ENCODE results near the gene OR8G5.
"Not testable (repeated sequence)": the region's sequence is repeated elsewhere in the genome, so short reads cannot be mapped to it uniquely, and the experiment has no call there.

OR8G5 gene, protein sequence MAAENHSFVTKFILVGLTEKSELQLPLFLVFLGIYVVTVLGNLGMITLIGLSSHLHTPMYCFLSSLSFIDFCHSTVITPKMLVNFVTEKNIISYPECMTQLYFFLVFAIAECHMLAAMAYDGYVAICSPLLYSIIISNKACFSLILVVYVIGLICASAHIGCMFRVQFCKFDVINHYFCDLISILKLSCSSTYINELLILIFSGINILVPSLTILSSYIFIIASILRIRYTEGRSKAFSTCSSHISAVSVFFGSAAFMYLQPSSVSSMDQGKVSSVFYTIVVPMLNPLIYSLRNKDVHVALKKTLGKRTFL

DNA sequence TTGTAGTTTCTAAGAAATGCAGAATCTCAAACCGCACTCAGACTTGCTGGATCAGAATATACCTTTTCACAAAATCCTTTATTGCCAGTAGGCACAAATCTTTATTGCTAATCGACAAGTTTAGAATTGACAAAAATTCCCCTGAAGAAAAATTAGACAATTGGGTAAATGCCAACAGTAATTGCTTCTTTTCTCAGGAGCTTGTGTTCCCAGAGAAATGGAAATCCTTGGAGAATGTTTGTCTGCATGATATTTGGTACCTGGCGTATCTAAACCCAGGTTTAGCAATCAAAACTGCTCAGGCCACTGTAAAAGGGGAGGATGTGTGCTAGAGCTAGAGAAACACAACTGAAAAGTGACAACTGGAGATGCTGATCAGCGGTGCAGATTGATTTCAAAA lies at the start of gene OR8G5:
Gene OR8G5 (plus strand): TSS at position 301 of the 400 bp plus-strand sequence. CDS start 8,556 bp downstream, outside the sequence.
- no peak for DNase-seq

DNA sequence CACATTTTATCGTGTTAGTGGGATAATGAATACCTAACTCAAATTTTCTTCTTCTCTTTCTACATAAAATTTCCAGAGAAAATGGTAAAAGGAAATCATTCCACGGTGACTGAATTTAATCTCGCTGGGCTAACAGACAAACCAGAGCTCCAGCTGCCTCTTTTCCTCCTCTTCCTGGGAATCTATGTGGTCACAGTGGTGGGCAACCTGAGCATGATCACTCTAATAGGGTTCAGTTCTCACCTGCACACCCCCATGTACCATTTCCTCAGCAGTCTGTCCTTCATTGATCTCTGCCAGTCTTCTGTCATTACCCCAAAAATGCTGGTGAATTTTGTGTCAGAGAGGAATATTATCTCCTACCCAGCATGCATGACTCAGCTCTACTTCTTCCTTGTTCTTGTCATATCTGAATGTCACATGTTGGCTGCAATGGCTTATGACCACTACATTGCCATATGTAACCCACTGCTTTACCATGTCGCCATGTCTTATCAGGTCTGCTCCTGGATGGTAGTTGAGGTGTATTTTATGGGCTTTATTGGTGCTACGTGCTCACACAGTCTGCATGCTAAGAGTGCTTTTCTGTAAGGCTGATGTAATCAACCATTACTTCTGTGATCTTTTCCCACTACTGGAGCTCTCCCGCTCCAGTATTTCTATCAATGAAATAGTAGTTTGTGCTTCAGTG lies 48.9 kb upstream of the OR8G5 start:
- DNase-seq, result no peak

DNA sequence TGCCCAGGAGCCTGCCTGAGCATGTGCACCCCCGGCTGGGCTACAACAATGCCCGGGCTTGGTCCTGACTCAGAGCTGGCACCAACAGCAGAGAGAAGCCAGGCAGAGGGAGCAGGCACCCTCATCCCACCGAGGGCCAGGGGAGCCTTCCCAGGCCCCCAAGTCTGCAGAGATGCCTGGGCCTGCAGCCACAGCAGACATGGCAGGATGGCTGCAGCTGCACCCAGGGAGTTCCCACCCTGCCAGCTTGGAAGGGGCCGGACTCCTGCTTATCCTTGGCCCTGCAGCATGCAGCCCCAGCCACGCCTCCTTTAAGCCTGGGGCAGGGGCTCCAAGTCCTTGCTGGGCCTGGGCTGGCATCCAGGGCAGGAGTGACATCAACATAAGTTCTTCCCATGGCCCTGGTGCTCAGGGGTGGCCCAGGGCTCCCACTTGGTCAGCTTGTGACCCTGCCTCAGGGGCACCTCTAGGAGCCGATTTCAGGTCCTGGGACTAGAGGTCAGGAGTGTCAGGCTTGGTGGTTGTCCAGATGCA lies 46.3 kb upstream of the OR8G5 start:
- DNase-seq, result no peak

DNA sequence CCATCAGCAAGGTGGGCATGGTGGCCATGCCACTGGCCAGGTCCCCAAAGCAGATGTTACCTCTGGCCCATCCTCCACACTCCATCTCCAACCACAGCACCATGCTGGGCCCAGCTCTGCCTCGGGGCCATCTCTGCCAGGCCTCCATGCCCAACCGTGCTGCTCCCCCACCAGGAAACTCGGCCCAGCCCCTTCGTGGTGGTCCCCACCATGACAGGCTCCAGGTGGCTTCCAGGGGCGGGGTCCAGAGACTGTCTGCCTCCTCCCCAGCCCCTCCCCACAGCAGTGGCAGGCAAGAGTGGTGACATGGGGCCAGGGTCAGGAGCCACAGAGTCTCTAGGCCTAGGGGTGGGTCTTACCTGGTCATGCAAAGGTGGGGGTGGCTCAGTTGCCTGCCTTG lies 45.8 kb upstream of the OR8G5 start:
- DNase-seq, result no peak

DNA sequence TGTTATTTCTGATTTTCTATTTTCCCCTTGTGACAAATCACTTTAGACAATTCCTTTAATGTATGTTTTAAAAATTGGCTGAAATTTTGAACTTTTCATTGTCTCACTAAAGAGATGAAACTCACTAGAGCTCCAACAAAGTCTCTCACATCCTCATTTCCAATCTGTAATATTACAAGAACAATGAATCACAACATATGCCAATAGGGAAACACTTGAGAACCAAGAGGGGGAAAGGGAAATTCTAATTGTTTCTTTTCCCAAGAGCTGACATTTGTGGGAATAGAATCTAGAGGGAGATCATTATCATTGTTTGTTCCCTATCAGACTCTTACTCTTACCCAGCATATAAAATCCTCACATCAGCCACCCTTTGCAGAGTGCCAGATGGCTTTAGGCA lies 44.9 kb upstream of the OR8G5 start:
- DNase-seq, result no peak

DNA sequence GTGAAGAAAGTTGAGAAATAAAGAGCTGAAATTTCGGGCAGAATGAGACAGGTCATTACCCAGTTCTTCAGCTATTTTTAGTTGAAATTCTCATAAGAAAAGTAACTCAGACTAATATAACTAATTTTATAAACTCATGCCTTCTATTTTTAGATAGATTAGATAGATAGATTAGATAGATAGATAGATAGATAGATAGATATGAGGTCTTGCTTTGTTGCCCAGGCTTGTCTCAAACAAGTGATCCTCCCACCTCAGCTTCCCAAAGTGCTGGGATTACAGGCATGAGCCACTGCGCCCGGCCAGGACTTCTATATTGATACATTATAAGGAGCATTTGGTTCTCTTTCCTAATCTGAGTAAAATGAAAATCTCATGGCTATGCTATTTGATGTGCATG lies 42.1 kb upstream of the OR8G5 start:
- no peak for DNase-seq

DNA sequence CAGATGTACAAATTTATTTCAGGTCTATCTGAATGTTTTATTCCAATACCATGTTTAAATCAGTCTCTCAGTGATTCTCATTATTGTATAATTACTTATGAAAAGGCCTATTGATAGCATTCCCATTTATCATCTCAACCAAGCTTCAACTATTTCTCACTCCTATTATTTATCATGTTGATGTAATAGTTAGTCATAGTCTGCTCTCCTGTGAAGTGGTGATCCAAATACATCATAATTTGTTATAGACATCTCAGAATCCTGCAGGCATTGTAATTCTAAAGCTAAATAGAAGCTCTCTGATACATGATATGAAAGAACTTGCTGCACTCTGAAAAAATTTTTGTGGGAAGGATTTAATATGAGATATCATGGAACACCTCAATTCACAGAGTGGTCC lies 37.0 kb upstream of the OR8G5 start:
- DNase-seq, result no peak

DNA sequence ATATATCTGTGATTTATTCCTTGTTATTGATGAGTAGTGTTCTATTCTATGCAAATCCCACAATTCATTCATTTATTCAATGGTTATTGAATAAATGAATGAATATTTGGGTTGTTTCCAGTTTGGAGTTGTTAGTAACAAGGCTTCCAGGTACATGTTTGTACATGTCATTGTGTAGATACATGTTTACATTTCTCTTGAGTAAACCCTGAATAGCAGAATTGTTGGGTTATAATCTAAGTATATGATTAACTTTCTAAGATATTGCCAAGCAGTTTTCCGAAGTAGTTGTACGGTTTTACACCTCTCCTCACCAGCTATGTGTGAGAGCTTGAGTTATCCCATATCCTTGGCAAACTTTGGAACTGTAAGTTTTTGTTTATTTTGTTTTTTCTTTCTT lies 33.8 kb upstream of the OR8G5 start:
- DNase-seq, result no peak

DNA sequence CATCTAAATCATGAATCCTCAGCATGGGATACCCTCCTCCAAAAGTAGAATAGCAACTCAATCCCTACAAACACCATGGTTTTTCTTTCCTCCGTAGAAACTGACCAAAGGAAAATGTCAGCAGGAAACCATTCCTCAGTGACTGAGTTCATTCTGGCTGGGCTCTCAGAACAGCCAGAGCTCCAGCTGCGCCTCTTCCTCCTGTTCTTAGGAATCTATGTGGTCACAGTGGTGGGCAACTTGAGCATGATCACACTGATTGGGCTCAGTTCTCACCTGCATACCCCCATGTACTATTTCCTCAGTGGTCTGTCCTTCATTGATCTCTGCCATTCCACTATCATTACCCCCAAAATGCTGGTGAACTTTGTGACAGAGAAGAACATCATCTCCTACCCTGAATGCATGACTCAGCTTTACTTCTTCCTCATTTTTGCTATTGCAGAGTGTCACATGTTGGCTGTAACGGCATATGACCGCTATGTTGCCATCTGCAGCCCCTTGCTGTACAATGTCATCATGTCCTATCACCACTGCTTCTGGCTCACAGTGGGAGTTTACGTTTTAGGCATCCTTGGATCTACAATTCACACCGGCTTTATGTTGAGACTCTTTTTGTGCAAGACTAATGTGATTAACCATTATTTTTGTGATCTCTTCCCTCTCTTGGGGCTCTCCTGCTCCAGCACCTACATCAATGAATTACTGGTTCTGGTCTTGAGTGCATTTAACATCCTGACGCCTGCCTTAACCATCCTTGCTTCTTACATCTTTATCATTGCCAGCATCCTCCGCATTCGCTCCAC lies 31.4 kb upstream of the OR8G5 start:
- DNase-seq, result not testable (repeated sequence)

DNA sequence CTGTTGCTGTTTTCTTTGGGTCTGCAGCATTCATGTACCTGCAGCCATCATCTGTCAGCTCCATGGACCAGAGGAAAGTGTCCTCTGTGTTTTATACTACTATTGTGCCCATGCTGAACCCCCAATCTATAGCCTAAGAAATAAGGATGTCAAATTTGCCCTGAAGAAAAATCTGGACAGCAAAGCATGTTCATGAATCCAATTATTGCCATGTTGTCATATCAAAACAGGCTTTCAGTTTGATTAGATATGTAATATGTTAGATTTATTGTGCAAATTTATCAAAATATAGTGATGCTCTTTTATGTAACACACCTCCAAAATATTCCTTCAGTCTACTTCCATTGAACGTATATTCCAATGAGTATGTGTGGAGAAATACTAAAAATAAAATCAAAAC lies 30.7 kb upstream of the OR8G5 start:
- DNase-seq, result no peak

DNA sequence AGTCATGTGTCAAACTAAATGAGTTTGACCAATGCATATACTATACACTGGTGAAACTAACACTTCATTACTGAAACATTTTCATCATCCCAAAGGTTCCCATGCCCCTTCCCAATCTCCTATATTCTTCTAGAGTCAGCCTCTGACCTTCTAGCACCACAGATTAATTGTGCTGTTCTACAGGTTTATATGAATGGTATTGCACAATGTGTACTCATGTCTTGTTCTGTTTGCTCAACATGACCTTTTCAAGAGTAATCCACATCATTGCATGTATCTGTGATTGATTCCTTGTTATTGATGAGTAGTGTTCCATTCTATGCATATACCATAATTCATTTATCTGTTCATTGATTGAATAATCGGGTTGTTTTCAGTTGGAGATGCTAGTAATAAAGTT lies 22.8 kb upstream of the OR8G5 start:
- DNase-seq, result no peak

DNA sequence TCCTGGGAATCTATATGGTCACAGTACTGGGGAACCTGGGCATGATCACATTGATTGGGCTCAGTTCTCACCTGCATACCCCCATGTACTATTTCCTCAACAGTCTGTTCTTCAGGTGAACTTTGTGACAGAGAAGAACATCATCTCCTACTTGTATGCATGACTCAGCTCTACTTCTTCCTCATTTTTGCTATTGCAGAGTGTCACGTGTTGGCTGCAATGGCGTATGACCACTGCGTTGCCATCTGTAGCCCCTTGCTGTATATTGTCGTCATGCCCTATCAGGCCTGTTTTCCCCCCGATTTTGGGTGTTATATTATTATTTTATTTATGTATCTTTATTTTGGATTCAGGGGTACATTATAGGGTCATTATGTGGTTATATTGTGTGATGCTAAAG lies 17.7 kb upstream of the OR8G5 start:
- no peak for DNase-seq

DNA sequence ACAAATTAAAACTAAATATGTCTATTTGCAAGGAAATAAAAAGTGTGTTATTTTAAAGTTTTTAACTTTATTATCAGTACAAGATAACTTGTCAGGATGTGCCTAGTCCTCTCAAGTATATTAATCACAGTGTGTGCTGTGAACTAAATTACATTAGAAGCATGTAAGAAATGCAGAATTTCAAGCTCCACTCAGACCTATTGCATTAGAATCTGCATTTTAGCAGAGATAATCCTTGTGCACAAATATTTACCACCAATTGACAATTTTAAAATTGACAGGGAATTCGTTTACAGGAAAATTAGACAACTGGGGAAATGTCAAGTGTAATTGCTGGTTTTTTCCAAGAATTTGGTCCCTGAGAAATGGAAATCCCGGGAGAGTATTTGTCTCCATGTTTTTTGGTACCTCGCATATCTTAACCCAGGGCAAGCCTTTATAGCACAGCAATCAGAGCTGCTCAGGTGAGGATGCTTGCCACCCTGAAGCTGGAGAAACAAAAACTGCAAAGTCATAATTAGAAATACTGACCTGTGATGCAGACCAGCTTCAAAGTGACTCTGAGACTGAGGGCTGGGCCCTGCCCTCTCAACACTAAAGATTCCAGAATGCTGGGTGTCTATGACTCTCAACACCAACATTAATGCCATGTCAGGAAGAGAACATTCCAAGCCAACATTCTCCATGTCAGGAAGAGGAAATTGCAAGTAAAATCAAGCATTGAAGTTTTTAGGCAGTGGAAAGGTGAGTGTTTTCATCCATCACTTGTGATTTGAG lies 15.4 kb upstream of the OR8G5 start, which contains the start of gene OR8G1:
Gene OR8G1 (plus strand): TSS at position 475 of the 777 bp plus-strand sequence. CDS start 8,581 bp downstream, outside the sequence.
- no peak for DNase-seq

DNA sequence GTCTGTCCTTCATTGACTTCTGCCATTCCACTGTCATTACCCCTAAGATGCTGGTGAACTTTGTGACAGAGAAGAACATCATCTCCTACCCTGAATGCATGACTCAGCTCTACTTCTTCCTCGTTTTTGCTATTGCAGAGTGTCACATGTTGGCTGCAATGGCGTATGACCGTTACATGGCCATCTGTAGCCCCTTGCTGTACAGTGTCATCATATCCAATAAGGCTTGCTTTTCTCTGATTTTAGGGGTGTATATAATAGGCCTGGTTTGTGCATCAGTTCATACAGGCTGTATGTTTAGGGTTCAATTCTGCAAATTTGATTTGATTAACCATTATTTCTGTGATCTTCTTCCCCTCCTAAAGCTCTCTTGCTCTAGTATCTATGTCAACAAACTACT lies 6.3 kb upstream of the OR8G5 start:
- DNase-seq, result not testable (repeated sequence)

DNA sequence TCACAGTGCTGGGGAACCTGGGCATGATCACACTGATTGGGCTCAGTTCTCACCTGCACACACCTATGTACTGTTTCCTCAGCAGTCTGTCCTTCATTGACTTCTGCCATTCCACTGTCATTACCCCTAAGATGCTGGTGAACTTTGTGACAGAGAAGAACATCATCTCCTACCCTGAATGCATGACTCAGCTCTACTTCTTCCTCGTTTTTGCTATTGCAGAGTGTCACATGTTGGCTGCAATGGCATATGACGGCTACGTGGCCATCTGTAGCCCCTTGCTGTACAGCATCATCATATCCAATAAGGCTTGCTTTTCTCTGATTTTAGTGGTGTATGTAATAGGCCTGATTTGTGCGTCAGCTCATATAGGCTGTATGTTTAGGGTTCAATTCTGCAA lies 8.9 kb downstream of the OR8G5 start:
- DNase-seq, result not testable (repeated sequence)

DNA sequence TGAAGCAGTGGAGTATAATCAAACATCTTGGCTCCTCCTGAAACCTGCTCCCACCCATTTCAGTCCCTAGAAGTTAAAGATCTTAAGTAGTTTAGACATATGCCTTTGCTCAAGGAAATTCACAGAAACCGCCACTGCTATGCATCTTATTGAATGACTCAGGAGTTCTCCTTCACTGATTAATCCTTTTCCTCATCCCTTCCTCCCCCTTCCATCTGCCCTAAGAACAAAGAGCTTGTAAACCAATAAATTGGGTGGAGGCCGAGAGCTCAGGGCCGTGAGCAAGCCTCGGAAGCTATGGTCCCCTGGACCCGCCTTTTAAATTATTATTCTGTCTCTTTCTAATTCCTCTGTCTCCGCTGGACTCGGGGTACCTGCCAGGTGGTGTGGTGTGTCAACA lies 14.7 kb downstream of the OR8G5 start:
- not testable (repeated sequence) for DNase-seq

DNA sequence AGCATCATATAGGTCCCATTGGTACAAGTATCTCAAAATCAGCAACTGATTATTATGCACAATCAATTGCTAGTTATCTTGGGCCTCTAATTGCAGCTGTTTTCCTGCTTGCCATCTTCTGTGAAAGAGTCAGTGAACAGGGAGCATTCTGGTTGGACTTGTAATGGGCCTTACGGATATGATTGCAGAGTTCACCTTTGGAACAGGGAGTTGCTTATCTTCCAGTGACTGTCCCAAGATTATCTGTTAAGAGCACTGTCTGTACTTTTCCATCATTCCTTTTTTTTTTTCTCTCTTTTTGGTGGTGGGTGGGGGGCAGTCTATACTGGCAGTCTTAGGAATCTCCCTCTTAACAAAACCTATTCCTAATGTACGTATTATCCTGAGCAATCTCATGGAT lies 17.8 kb downstream of the OR8G5 start:
- DNase-seq, result no peak

DNA sequence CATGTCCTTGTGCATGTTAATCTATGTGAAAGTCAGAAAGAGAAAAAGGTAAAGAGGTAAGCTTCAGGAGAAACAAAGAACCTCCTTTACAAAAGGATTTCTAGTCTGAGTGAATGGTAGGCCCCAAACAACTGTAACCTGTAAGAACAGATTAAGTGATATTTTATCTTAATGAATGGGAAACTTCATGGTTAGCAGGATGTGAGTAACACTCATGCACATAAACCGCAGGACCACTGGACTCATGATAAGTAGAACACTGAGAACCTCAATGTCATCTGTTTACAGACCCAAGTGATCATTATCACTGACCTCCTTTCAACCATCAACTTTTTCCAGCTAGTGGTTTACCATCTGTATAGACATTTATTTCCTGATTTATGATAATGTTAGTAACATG lies 19.9 kb downstream of the OR8G5 start:
- no peak for DNase-seq

DNA sequence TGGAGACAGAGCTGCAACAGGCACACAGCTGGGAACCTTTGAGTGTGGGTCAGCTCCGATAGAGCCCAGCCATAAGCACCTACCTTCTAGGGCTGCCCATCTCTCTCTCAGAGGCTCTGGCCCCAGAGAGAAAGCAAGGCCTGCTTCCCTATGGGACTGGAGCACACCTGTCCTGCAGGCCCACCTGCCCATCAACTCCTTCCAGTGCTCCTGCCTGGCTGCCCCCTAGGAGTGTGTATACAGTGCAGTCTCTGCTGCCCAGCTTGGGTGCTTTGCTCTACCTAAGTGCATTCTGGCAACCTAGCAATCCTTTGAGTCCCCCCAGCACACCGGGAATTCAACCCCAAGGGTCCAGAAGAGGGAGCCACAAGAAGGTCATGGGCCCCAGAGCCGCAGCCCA lies 21.0 kb downstream of the OR8G5 start:
- DNase-seq, result no peak

DNA sequence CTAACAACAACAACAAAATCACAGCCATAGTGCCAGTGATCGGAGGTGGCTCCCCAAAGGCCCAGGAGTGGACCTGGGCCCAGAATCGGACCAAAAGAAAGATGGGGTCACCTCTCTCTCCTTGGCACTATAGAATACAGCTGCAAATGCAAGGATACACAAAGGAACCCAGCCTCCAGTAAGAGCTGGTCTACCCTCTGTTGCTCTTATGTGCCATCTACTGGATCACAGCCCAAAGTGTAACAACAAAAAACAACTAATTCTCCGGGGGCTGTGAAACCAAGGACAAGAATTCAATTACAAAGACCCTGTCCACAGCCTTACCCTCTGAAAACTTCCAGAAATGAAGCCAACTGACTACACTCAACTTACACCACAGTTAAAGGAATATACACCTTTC lies 21.6 kb downstream of the OR8G5 start:
- DNase-seq, result no peak

DNA sequence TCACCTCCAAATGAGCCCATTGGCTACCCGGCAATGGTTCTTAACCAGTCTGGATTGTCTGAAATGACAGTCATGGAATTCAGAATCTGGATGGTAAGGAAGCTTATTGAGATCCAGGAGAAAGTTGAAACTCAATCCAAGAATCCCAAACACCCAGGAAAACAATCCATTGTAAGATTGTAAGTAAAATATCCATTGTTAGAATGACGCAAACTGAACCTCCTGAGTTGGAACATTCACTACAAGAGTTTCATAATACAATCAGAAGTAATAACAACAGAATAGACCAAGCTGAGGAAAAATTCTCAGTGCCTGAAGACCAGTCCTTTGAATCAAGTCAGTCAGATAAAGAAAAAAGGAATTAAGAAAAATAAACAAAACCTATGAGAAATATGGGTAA lies 22.1 kb downstream of the OR8G5 start:
- no peak for DNase-seq

DNA sequence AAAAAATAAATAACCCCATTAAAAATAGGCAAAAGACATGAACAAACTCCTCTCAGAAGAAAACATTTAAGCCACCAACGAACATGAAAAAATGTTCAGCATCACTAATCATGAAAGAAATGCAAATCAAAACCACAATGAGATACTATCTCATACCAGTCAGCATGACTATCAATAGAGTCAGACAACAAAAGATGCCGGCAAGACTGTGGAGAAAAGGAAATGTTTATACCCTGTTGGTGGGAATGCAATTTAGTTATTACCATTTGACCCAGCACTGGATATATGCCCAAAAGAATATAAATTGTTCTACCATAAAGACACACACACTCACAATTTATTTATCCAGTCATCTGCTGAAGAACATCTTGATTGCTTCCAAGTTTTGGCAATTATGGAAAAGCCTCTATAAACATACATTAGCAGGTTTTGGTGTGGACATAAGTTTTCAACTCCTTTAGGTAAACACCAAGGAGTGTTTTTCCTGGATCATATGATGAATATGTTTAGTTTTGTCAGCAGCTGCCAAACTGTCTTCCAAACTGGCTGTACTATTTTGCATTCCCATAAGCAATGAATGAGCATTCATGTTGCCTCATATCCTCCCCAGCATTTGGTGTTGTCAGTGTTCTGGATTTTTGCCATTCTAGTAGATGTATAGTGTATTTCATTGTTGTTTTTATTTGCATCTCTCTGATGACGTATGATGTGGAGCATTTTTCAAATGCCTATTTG lies 29.6 kb downstream of the OR8G5 start:
- no peak for DNase-seq

Measured in CD4-positive, alpha-beta T cell treated with Interleukin-17A for 4 hours (primary cell).